AG04450 (cell line): ENCODE data around the gene RNF13. TPM values are rescaled to one million over a fixed set of nuclear protein-coding genes. Genes with fewer than 3 reads are reported as not detected.
"Not testable (repeated sequence)": the region's sequence is repeated elsewhere in the genome, so short reads cannot be mapped to it uniquely, and the experiment has no call there.

Experiments used
- CTCF ChIA-PET: fragments of 300-600, 350-600 bp; formaldehyde crosslinking; extraction: SDS; loops from one replicate; lab custom pipeline; 2022; ENCODE audit warnings: antibody characterized with exemption, inconsistent platforms; lab: Charles Lee
- POLR2A ChIA-PET: fragments of 350-600 bp; formaldehyde crosslinking; extraction: SDS; loops from one replicate; lab custom pipeline; 2021; ENCODE audit warnings: antibody characterized with exemption, inconsistent platforms; lab: Yijun Ruan, JAX
- DNase-seq: peaks from one replicate; pipeline ENCODE4 v3.0.0-alpha.2; 2011; ENCODE audit warnings: low read depth, low spot score
- H3K27ac ChIP-seq: one replicate; pipeline ENCODE4 v1.5.1; 2012; ENCODE audit warnings: low read depth, low read length, control low read depth
- H3K27me3 ChIP-seq: one replicate; pipeline ENCODE4 v1.6.0; 2012; ENCODE audit warnings: low read length; ENCODE audit not compliant: control insufficient read depth, insufficient read depth
- H3K4me3 ChIP-seq: 2 replicates; pipeline ENCODE4 v1.5.1; 2011; ENCODE audit warnings: mild to moderate bottlenecking, low read depth, low read length, control low read depth
- H3K9me3 ChIP-seq: 2 replicates; pipeline ENCODE4 v1.5.1; 2012; ENCODE audit warnings: low read length; ENCODE audit not compliant: control insufficient read depth, insufficient read depth
- polyA plus RNA-seq: library from polyadenylated mRNA; depleted of rRNA; stranded (reverse); fragments of >200 nt; gene quantifications from 2 replicates; pipeline ENCODE4 v1.2.3, GENCODE V29; 2011
- TF ChIP-seq, protein P1 (sequence below): IDR thresholded peaks from 2 replicates; pipeline ENCODE4 v1.5.1; 2011; ENCODE audit warnings: low read depth, low read length, control low read depth, inconsistent platforms

Gene RNF13
- polyA plus RNA-seq, 1 experiment: 46.3 TPM

DNA sequence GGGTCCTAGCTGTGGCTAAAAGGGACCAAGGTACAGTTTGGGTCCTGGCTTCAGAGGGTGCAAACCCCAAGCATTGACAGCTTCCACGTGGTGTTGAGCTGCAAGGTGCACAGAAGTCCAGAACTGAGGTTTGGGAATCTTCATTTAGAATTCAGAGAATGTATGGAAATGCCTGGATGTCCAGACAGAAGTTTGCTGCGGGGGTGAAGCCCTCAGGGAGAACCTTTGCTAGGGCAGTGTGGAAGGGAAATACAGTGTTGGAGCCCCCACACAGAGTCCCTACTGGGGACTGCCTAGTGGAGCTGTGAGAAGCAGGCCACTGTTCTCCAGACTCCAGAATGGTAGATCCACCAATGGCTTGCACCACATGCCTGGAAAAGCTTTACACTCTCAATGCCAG lies 17.9 kb downstream of the RNF13 start:
- POLR2A ChIA-PET: no interaction called here
- CTCF ChIA-PET: no interaction called here
- Histone ChIP-seq H3K9me3 (peaks cover 7% of the 10 kb centered on the region), H3K4me3 (no peak overlapping the region), H3K27me3 (no peaks in the 10 kb centered on the region), H3K27ac (no peak overlapping the region)
- TF ChIP-seq, protein P1, sequence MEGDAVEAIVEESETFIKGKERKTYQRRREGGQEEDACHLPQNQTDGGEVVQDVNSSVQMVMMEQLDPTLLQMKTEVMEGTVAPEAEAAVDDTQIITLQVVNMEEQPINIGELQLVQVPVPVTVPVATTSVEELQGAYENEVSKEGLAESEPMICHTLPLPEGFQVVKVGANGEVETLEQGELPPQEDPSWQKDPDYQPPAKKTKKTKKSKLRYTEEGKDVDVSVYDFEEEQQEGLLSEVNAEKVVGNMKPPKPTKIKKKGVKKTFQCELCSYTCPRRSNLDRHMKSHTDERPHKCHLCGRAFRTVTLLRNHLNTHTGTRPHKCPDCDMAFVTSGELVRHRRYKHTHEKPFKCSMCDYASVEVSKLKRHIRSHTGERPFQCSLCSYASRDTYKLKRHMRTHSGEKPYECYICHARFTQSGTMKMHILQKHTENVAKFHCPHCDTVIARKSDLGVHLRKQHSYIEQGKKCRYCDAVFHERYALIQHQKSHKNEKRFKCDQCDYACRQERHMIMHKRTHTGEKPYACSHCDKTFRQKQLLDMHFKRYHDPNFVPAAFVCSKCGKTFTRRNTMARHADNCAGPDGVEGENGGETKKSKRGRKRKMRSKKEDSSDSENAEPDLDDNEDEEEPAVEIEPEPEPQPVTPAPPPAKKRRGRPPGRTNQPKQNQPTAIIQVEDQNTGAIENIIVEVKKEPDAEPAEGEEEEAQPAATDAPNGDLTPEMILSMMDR: no peak
- DNase-seq: no peak

DNA sequence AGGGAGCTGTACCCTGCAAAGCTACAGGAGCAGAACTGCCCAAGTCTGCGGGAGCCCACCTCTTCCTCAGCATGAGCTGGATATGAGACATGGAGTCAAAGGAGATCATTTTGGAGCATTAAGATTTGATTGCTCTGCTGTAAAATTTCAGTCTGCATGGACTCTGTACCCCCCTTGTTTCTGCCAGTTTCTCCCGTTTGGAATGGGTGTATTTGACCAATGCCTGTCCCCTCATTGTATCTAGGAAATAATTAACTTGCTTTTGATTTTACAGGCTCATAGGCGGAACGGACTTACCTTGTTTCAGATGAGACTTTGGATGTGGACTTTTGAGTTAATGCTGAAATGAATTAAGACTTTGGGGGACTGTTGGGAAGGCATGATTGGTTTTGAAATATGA lies 18.3 kb downstream of the RNF13 start:
- H3K27ac ChIP-seq: no peak overlapping the region

DNA sequence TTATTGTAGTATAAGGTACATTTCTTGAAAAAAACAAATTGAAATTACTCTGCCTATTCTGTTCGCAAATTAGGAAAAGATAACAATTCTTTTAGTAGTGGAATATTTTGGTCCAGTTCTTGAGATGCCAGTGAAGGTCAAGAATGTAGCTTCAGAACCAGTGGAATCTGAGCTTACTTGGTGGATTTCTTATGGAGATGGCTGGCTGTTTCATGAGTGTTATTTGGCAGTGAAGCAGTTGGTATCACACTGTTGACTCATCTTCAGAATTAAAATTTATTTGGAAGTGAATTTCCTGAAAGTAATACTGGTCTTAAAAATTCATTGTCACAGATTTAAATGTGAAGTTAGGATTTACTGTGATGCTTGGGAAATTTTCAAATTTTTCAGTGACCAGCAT lies 19.1 kb downstream of the RNF13 start:
- no peak for DNase-seq
- Histone ChIP-seq H3K4me3 (no peak overlapping the region), H3K27me3 (no peaks in the 10 kb centered on the region), H3K27ac (no peak overlapping the region), H3K9me3 (peaks cover 7% of the 10 kb centered on the region)
- POLR2A ChIA-PET: no interaction called here
- TF ChIP-seq, protein P1: no peak
- CTCF ChIA-PET: interaction anchor here (1.3 kb wide), 1 partner anchor 24 kb away, joined by 5 read pairs; no protein-coding TSS in a partner anchor

More for the DNA sequence above, 18.3 kb downstream of the RNF13 start:
- Histone ChIP-seq H3K4me3 (no peak overlapping the region), H3K27me3 (no peaks in the 10 kb centered on the region), H3K9me3 (peaks cover 7% of the 10 kb centered on the region)
- ChIA-PET CTCF (interaction anchor here (1.3 kb wide), 1 partner anchor 23 kb away, joined by 5 read pairs; no protein-coding TSS in a partner anchor), POLR2A (no interaction called here)
- no peak for DNase-seq
- TF ChIP-seq, protein P1: no peak

GRCh38 chr3:149833241-149833640 lies 20.2 kb downstream of the RNF13 start:
- POLR2A ChIA-PET: no interaction called here
- DNase-seq: no peak
- peaks cover 12% of the 10 kb centered on the region for H3K9me3 ChIP-seq
- H3K27ac ChIP-seq: no peak overlapping the region
- CTCF ChIA-PET: interaction anchor here (0.7 kb wide), 1 partner anchor 25 kb away, joined by 3 read pairs; no protein-coding TSS in a partner anchor
- TF ChIP-seq, protein P1: no peak
- no peaks in the 10 kb centered on the region for H3K27me3 ChIP-seq
- no peak overlapping the region for H3K4me3 ChIP-seq

DNA sequence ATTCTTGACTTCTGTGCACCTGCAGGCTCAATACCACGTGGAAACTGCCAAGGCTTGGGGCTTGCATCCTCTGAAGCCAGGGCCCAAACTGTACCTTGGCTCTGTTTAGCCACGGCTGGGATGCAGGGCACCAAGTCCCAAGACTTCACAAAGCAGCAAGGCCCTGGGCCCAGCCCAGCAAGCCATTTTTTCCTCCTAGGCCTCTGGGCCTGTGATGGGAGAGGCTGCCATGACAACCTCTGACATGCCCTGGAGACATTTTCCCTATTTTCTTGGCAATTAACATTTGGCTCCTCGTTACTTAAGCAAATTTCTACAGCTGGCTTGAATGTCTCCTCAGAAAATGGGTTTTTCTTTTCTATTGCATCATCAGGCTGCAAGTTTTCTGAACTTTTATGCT lies 25.5 kb downstream of the RNF13 start:
- POLR2A ChIA-PET, H3K9me3 ChIP-seq, H3K4me3 ChIP-seq, H3K27me3 ChIP-seq, DNase-seq, H3K27ac ChIP-seq: not testable (repeated sequence)
- CTCF ChIA-PET: interaction anchor here (1.4 kb wide), 1 partner anchor 67 kb away, joined by 3 read pairs; no protein-coding TSS in a partner anchor

DNA sequence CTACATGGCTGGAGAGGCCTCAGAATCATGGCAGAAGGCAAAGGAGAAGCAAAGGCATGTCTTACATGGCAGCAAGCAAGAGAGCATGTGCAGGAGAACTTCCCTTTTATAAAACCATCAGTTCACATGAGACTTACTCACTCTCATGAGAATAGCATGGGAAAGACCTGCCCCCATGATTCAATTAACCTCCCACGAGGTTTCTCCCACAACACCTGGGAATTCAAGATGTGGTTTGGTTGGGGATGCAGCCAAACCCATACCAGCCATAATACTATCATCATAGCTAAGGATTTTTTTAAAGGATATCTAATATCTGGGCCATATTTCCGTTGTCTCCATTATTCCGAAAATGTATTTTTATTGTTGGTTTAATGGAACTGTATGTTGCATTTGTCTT lies 26.5 kb downstream of the RNF13 start:
- POLR2A ChIA-PET: not testable (repeated sequence)

More for the DNA sequence above, 26.5 kb downstream of the RNF13 start:
- not testable (repeated sequence) for H3K27me3 ChIP-seq, H3K4me3 ChIP-seq, H3K9me3 ChIP-seq, DNase-seq, H3K27ac ChIP-seq
- CTCF ChIA-PET: interaction anchor here (1.4 kb wide), 1 partner anchor 68 kb away, joined by 3 read pairs; no protein-coding TSS in a partner anchor
